K562 (cell line): Measurements from ENCODE around the gene ADRM1. TPM values are rescaled to one million over a fixed set of nuclear protein-coding genes. Genes with fewer than 3 reads are reported as not detected.

Experiments used
- ATAC-seq: fragments of 200-7000 bp; cut with Tn5 transposase; 3 replicates; pipeline ENCODE4 v1.9.1; 2020; ENCODE audit warnings: moderate library complexity
- BruUV-seq: library from RNA; stranded (reverse); fragments of 400-500 nt; replicated peaks from 2 replicates; lab custom pipeline; 2021; lab: Mats Ljungman, UMichigan
- CTCF ChIA-PET: fragments of 300-600 bp; formaldehyde crosslinking; extraction: SDS; loops from one replicate; lab custom pipeline; 2021; ENCODE audit warnings: low intra/inter-chr PET ratio; lab: Yijun Ruan, JAX
- POLR2A ChIA-PET: fragments of 300-600, 350-650 bp; sonication (Branson Sonifier 250); formaldehyde crosslinking; extraction: SDS; loops from one replicate; lab custom pipeline; 2021; ENCODE audit warnings: antibody characterized with exemption, inconsistent platforms; lab: Yijun Ruan, JAX
- DNase-seq, 4 experiments: peaks; one replicate each; pipeline versions ENCODE4 v3.0.0 to v3.0.0-alpha.2; 2011 to 2018; ENCODE audit warnings: low spot score in 3 of 4, mixed read lengths in 3 of 4; ENCODE audit errors: extremely low read depth in 1 of 4
- FAIRE-seq: peaks from 2 replicates; lab custom pipeline; 2011; peaks lifted over from hg19 to GRCh38; lab: Jason Lieb, UNC
- H2AFZ ChIP-seq: 2 replicates; pipeline ENCODE4 v1.6.0; 2011; ENCODE audit warnings: low read depth, low read length, control low read depth, inconsistent platforms
- H3K27ac ChIP-seq: fragments of 200-600 bp; 3 replicates; pipeline ENCODE4 v1.8.0; 2011; ENCODE audit warnings: low read depth, mild to moderate bottlenecking, control low read depth, inconsistent platforms, low read length, moderate library complexity, mixed read lengths; ENCODE audit errors: extremely low read depth
- H3K27me3 ChIP-seq, 2 experiments: fragments of 300-600 bp in 1 of 2; 2 replicates in 1 of 2; 3 replicates in 1 of 2; pipeline versions ENCODE4 v1.6.0 to v1.8.0; 2011; ENCODE audit warnings: inconsistent platforms in 2 of 2, low read length in 2 of 2, mild to moderate bottlenecking in 1 of 2, mixed read lengths in 1 of 2, moderate library complexity in 1 of 2; ENCODE audit not compliant: control insufficient read depth in 2 of 2, insufficient read depth in 2 of 2
- H3K36me3 ChIP-seq: fragments of 300-600 bp; 3 replicates; pipeline ENCODE4 v1.8.0; 2011; ENCODE audit warnings: mild to moderate bottlenecking, low read length, inconsistent platforms; ENCODE audit not compliant: control insufficient read depth, insufficient read depth
- H3K4me1 ChIP-seq, 2 experiments: fragments of 200-600 bp in 1 of 2; replicated peaks in 1 of 2; 2 replicates in 1 of 2; 3 replicates in 1 of 2; pipeline versions ENCODE4 v1.5.1 to v1.8.0; 2011; ENCODE audit warnings: inconsistent platforms in 2 of 2, low read length in 2 of 2, mild to moderate bottlenecking in 1 of 2, mixed read lengths in 1 of 2, moderate library complexity in 1 of 2; ENCODE audit not compliant: control insufficient read depth in 2 of 2, insufficient read depth in 2 of 2
- H3K4me2 ChIP-seq: 2 replicates; pipeline ENCODE4 v1.6.1; 2011; ENCODE audit warnings: low read length, control low read depth, inconsistent platforms, mixed read lengths; ENCODE audit not compliant: insufficient read depth
- H3K4me3 ChIP-seq: fragments of 200-600 bp; sonication (generic), shearing (Covaris generic); 2 replicates; pipeline ENCODE4 v1.5.1; 2016; ENCODE audit warnings: control low read depth, inconsistent platforms
- H3K79me2 ChIP-seq: fragments of 200-600 bp; 3 replicates; pipeline ENCODE4 v1.8.0; 2011; ENCODE audit warnings: low read length, inconsistent platforms; ENCODE audit not compliant: control insufficient read depth, insufficient read depth
- H3K9ac ChIP-seq, 2 experiments: 2 replicates each; pipeline versions ENCODE4 v1.6.0 to v1.6.1; 2011; ENCODE audit warnings: low read depth in 2 of 2, low read length in 2 of 2, control low read depth in 1 of 2, inconsistent platforms in 1 of 2, mild to moderate bottlenecking in 1 of 2, mixed read lengths in 1 of 2; ENCODE audit not compliant: insufficient read depth in 1 of 2
- H3K9me1 ChIP-seq: one replicate; pipeline ENCODE4 v1.6.0; 2011; ENCODE audit warnings: inconsistent platforms, mild to moderate bottlenecking, low read length, moderate library complexity; ENCODE audit not compliant: control insufficient read depth, insufficient read depth
- H3K9me3 ChIP-seq: replicated peaks from 2 replicates; pipeline ENCODE4 v1.5.1; 2011; ENCODE audit warnings: low read depth, low read length, inconsistent platforms; ENCODE audit not compliant: control insufficient read depth, insufficient read depth
- H4K20me1 ChIP-seq: replicated peaks from 2 replicates; pipeline ENCODE4 v1.6.1; 2011; ENCODE audit warnings: low read length, inconsistent platforms, mixed read lengths; ENCODE audit not compliant: control insufficient read depth, insufficient read depth
- ATF1 ChIP-seq, 2 experiments: fragments of 450-650 bp in 1 of 2; IDR thresholded peaks; 2 replicates each; pipeline ENCODE4 v1.6.1; 2016; ENCODE audit warnings: missing compliant biosample characterization in 1 of 2, missing genetic modification characterization in 1 of 2
- CAMTA2 ChIP-seq: fragments of 250-450 bp; sonication (Bioruptor Pico); conservative IDR thresholded peaks from 2 replicates; pipeline ENCODE4 v1.5.1; 2022
- ELF4 ChIP-seq: fragments of 450-650 bp; formaldehyde crosslinking; IDR thresholded peaks from 2 replicates; pipeline ENCODE4 v1.4.0; 2022; ENCODE audit warnings: missing genetic modification characterization
- NCOA4 ChIP-seq: fragments of 450-650 bp; IDR thresholded peaks from 2 replicates; pipeline ENCODE4 v1.6.1; 2018; ENCODE audit warnings: mild to moderate bottlenecking; ENCODE audit not compliant: partially characterized antibody
- NELFE ChIP-seq: IDR thresholded peaks from 2 replicates; pipeline ENCODE4 v1.6.1; 2011; ENCODE audit warnings: mild to moderate bottlenecking; ENCODE audit not compliant: insufficient read depth, insufficient read length
- SMAD3 ChIP-seq: fragments of 450-650 bp; formaldehyde crosslinking; conservative IDR thresholded peaks from 2 replicates; pipeline ENCODE4 v1.4.0; 2020; ENCODE audit warnings: mild to moderate bottlenecking
- ZNF764 ChIP-seq: fragments of 250-450 bp; sonication (Bioruptor Pico); IDR thresholded peaks from 2 replicates; pipeline ENCODE4 v1.4.0; 2020; ENCODE audit warnings: low read depth, mild to moderate bottlenecking, moderate library complexity
- WGBS: fragments of 100-300 bp; shearing (Covaris generic); methylation state at CpG from one replicate; pipeline ENCODE4 v1.1.6; 2016; ENCODE audit warnings: low coverage, mixed read lengths; ENCODE audit not compliant: insufficient coverage; ENCODE audit errors: missing lambda C conversion rate; 5-methylcytosine and 5-hydroxymethylcytosine counted together
- in situ Hi-C: fragments of 300-500 bp; cut with MboI; formaldehyde crosslinking; loops from 4 replicates; pipeline ENCODE4 v1.15.0; 2018; ENCODE audit warnings: inconsistent platforms, mixed read lengths
- intact Hi-C: fragments of 100-400 bp; cut with micrococcal nuclease; formaldehyde crosslinking; loops from 2 replicates; pipeline ENCODE4 v1.14.2; 2022
- polyA plus RNA-seq, 8 experiments: library from polyadenylated mRNA; depleted of rRNA in 4 of 8; stranded (reverse) in 5 of 8; unstranded in 3 of 8; fragments of >200 nt; fragmentation: Nextera tagmentation in 2 of 8; fragmentation: Illumina TruSeq in 1 of 8; extraction: Ambion mirVana in 2 of 8; extraction: Trizol in 1 of 8; gene quantifications; 2 replicates each; pipeline versions ENCODE4 v1.2.1 to v1.2.3, GENCODE V29; 2011 to 2014; ENCODE audit warnings: inconsistent platforms in 1 of 8, missing spikeins in 1 of 8
- total RNA-seq, 7 experiments: library from RNA; depleted of rRNA in 6 of 7; stranded (reverse); fragments of >200 nt in 6 of 7; fragmentation: Illumina TruSeq in 2 of 7; extraction: Trizol in 2 of 7; gene quantifications; 2 replicates each; pipeline versions ENCODE4 v1.2.1 to v1.2.3, GENCODE V29; 2011 to 2021; ENCODE audit warnings: low replicate concordance in 1 of 7
- TF ChIP-seq, protein P1 (sequence below): fragments of 150-350 bp; IDR thresholded peaks from 2 replicates; pipeline ENCODE4 v1.6.1; 2014; ENCODE audit warnings: low read depth, mild to moderate bottlenecking, low read length, borderline replicate concordance
- TF ChIP-seq, protein P2 (sequence below): fragments of 150-350 bp; conservative IDR thresholded peaks from 2 replicates; pipeline ENCODE4 v1.6.1; 2014; ENCODE audit warnings: low read length

The ADRM1 gene
- total and polyA plus RNA-seq, 9 of the 15 experiments (the other 6 are each of a cell fraction or from before 2014, with no cell fraction given): 5.0 to 223 (median 67.4) TPM

DNA sequence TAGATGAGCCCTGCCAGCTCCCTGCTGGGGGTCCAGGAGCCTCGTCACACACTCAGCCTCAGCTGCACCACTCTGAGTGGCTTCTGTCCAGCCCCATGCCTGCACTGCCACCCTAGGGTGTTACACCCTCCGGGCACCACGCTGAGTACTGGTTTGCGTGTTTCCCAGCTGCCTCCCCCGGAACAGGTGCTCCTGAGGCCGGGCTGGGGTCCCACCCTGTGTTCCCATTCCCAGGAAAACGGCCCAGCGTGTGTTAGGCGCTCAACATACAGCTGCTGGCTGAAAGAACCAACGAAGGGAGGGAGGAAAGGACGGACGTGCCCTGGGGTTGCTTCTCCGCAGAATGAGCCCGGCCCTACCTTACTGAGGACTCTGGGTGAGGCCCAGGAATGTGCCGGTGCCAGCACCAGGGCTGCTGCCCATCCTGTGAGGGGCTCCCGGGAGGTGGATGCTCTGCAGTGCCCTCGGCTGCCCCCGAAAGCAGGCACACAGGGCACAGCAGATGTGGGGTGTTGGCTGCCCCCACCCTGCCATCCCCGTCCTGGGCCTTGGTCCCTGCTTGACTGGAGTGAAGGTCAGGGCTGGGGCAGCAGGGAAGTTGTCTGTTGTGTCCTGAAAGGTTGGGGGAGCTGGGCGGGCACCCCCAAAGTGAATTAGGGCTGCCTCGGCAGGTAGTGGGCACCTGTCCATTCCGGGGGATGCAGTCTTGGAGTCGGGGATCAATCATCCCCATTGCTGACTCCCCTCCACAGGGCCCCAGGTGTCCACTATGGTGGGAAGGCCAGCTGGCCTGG is 48.0 kb downstream of the ADRM1 start (continued):
- TF ChIP-seq ATF1 (CRISPR knock-in tag; IDR thresholded peaks at IDR 0.05): no peak
- no peak for TF ChIP-seq ATF1 (tag; IDR thresholded peaks at IDR 0.05)

DNA sequence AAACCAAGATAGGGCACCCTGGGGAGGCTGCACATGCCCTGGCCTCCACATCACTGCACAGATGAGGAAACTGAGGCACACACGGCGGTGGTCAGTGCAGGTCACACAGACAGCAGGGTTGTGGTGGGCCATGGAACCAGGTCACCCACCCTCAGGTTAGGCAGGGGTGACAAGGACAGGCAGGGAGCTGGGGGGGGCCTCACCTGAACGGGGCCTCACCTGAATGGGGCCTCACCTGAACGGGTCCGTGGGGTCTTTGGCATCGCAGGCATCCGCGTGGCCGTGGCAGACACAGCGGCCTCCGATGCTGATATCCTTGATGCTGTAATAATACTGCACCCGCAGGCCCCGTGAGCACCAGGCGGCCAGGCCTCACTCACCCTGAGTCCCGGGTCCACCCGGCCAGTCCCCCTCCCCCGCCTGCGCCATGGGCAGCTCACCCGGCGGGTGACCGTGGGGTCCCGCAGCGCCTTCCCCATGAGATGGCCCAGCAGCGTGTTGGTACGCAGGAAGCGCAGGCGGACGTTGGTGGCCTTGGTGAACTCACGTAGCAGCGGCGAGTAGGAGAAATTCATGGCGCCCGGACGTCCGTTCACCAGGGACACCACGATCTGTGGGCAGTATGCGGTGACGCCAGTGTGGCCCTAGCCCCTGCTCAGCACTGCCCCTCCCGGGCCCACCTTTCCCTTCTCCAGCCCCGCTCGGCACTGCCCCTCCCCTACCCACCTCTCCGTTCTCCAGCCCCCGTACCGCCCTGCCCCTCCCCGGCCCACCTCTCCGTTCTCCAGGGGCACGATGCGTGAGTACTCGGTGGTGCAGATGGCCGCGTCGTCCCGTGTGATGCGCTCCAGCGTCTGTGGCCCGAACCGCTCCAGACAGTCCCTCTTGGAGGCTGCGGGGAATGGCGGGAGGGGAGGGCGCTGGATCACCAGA is 48.9 kb downstream of the ADRM1 start:
- Histone ChIP-seq H3K9me3 (no peaks in the 10 kb centered on the region), H3K4me1 (peaks cover under 1 to 63% of the 10 kb centered on the region in 2 experiments), H3K27ac (no peak overlapping the region), H3K79me2 (peaks cover 22% of the 10 kb centered on the region), H3K9me1 (peaks cover 2% of the 10 kb centered on the region), H3K27me3 (no peaks in the 10 kb centered on the region), H4K20me1 (no peaks in the 10 kb centered on the region), H3K36me3 (peaks cover 76% of the 10 kb centered on the region; the same call in 2 of the 3 replicates), H3K4me3 (no peak overlapping the region), H3K9ac (no peak overlapping the region), H3K4me2 (no peak overlapping the region), H2AFZ (no peak overlapping the region)
- intact Hi-C loops (no loop called here), in situ Hi-C loops (no loop called here)
- DNase-seq: no peak
- BruUV-seq: no TSS peak
- WGBS: 86% methylated on average over 31 of the region's 60 CpGs
- POLR2A ChIA-PET: no interaction called here
- CTCF ChIA-PET: no interaction called here
- FAIRE-seq: no peak
- ATAC-seq: no peak
- TF ChIP-seq, protein P1, sequence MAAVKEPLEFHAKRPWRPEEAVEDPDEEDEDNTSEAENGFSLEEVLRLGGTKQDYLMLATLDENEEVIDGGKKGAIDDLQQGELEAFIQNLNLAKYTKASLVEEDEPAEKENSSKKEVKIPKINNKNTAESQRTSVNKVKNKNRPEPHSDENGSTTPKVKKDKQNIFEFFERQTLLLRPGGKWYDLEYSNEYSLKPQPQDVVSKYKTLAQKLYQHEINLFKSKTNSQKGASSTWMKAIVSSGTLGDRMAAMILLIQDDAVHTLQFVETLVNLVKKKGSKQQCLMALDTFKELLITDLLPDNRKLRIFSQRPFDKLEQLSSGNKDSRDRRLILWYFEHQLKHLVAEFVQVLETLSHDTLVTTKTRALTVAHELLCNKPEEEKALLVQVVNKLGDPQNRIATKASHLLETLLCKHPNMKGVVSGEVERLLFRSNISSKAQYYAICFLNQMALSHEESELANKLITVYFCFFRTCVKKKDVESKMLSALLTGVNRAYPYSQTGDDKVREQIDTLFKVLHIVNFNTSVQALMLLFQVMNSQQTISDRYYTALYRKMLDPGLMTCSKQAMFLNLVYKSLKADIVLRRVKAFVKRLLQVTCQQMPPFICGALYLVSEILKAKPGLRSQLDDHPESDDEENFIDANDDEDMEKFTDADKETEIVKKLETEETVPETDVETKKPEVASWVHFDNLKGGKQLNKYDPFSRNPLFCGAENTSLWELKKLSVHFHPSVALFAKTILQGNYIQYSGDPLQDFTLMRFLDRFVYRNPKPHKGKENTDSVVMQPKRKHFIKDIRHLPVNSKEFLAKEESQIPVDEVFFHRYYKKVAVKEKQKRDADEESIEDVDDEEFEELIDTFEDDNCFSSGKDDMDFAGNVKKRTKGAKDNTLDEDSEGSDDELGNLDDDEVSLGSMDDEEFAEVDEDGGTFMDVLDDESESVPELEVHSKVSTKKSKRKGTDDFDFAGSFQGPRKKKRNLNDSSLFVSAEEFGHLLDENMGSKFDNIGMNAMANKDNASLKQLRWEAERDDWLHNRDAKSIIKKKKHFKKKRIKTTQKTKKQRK: no peak
- TF ChIP-seq, protein P2, sequence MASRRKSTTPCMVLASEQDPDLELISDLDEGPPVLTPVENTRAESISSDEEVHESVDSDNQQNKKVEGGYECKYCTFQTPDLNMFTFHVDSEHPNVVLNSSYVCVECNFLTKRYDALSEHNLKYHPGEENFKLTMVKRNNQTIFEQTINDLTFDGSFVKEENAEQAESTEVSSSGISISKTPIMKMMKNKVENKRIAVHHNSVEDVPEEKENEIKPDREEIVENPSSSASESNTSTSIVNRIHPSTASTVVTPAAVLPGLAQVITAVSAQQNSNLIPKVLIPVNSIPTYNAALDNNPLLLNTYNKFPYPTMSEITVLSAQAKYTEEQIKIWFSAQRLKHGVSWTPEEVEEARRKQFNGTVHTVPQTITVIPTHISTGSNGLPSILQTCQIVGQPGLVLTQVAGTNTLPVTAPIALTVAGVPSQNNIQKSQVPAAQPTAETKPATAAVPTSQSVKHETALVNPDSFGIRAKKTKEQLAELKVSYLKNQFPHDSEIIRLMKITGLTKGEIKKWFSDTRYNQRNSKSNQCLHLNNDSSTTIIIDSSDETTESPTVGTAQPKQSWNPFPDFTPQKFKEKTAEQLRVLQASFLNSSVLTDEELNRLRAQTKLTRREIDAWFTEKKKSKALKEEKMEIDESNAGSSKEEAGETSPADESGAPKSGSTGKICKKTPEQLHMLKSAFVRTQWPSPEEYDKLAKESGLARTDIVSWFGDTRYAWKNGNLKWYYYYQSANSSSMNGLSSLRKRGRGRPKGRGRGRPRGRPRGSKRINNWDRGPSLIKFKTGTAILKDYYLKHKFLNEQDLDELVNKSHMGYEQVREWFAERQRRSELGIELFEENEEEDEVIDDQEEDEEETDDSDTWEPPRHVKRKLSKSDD: no peak
- TF ChIP-seq NCOA4 (no peak), ELF4 (CRISPR knock-in tag) (no peak), ZNF764 (CRISPR knock-in tag) (no peak), SMAD3 (CRISPR knock-in tag) (no peak), NELFE (no peak), CAMTA2 (CRISPR knock-in tag) (no peak)
